Measurements from ENCODE around the gene SEM1.

SEM1 gene

DNA sequence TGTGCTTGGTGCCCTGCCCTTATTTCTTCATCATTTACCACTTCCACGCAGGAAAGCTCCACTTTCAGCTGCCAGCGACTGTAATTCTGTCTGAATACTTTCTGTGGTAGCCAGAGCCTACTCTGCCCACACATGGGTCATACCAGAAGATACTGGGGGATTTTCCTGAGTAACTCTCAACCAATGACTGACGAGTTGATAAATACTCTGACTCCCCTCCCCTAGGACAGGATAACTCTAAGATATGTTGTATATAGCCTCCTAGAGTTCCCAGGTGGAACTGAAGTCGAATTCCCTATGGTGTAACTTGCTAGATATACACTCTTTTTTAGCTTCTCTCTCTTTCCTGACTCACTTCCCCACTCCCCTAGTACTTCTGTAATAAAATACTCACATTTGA, 29.8 kb downstream of the SEM1 start:
- TF ChIP-seq, protein P1, sequence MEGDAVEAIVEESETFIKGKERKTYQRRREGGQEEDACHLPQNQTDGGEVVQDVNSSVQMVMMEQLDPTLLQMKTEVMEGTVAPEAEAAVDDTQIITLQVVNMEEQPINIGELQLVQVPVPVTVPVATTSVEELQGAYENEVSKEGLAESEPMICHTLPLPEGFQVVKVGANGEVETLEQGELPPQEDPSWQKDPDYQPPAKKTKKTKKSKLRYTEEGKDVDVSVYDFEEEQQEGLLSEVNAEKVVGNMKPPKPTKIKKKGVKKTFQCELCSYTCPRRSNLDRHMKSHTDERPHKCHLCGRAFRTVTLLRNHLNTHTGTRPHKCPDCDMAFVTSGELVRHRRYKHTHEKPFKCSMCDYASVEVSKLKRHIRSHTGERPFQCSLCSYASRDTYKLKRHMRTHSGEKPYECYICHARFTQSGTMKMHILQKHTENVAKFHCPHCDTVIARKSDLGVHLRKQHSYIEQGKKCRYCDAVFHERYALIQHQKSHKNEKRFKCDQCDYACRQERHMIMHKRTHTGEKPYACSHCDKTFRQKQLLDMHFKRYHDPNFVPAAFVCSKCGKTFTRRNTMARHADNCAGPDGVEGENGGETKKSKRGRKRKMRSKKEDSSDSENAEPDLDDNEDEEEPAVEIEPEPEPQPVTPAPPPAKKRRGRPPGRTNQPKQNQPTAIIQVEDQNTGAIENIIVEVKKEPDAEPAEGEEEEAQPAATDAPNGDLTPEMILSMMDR (IDR thresholded peaks at IDR 0.05; ENCODE audit: insufficient read depth, low read depth, low read length, missing control alignments), result no peak
- DNase-seq (ENCODE audit: low read depth), result no peak
- H3K4me3 ChIP-seq (ENCODE audit: low read length), result no peak overlapping the region

DNA sequence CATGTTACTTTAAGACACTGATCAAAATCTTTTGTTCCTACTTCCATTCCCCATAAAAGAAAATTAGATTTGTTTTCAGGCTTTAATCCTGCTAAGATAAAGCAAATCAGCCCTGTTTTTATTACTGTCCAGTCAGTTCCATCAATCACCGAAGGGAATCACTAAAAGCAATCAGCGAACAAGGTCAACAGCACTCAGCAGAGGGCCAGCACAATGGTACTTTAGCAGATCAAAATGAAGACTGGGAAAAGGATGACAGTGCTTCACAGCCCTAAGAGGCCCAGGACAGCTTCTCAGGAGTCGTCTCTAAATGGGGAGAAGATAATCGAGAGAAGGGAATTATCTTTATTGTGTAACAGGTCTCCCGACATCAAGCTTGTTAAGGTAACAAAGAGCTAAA, 32.7 kb downstream of the SEM1 start:
- DNase-seq (ENCODE audit: low read depth), result no peak
- no peak overlapping the region for H3K4me3 ChIP-seq (ENCODE audit: low read length)
- TF ChIP-seq, protein P1 (IDR thresholded peaks at IDR 0.05; ENCODE audit: insufficient read depth, low read depth, low read length, missing control alignments), result no peak

DNA sequence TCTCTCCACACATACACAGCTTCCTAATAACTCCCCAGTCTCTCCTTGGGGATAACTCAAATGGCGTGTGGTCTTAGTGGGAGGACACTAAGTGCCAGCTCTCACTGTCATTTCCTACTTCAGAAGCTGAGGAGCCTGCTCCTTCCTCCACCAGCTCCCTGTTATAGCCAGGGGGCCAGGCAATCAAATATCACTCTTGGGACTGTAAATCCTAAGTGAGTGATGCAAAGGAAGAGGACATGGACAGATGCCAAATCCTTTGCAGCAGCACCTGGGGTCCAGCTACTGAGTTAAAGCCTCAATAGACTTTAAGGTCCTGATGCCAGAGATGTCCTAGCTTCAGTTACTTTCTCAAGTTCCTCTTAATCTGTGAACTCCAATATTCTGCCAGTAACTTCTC, 34.1 kb downstream of the SEM1 start:
- H3K4me3 ChIP-seq (ENCODE audit: low read length), result no peak overlapping the region
- TF ChIP-seq, protein P1 (IDR thresholded peaks at IDR 0.05; ENCODE audit: insufficient read depth, low read depth, low read length, missing control alignments), result no peak
- no peak for DNase-seq (ENCODE audit: low read depth)

DNA sequence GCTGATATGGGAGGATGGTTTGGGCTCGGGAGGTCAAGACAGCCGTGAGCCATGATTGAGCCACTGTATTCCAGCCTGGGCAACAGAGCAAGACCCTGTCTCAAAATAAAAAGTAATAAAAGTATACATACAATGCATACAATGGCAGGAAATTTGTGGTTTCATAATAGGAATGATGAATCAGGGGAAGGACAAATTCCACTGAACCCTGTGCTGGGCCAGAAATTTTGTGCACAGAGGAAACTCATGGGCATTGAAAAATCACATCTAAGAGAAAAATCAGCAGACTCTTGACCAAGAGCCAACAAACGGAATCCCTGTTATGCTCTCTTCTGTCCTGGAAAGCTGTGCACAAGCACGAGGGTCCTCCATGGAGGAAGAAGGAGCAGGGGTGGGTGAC, 35.1 kb downstream of the SEM1 start:
- H3K4me3 ChIP-seq (ENCODE audit: low read length), result no peak overlapping the region
- DNase-seq (ENCODE audit: low read depth), result no peak
- TF ChIP-seq, protein P1 (IDR thresholded peaks at IDR 0.05; ENCODE audit: insufficient read depth, low read depth, low read length, missing control alignments), result no peak

DNA sequence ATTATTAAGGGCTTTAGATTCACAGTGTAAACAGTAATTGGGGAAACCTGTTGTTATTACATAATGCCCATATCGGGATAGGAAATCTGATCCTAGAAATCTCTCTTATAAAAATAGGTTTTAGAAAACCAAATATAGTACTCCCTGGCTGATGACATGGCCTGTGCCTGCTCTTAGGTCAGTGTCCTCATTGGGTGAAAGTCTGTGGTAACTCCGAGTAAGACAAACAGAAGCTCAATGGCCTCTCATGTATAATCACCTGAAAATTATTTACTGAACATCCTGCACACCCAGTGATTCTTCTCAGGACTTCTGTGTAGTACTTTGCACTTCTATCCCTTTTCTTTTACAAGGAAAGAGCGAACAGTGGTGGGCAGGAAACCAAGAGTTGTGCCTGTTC, 37.8 kb downstream of the SEM1 start:
- DNase-seq (ENCODE audit: low read depth), result no peak
- TF ChIP-seq, protein P1 (IDR thresholded peaks at IDR 0.05; ENCODE audit: insufficient read depth, low read depth, low read length, missing control alignments), result no peak

DNA sequence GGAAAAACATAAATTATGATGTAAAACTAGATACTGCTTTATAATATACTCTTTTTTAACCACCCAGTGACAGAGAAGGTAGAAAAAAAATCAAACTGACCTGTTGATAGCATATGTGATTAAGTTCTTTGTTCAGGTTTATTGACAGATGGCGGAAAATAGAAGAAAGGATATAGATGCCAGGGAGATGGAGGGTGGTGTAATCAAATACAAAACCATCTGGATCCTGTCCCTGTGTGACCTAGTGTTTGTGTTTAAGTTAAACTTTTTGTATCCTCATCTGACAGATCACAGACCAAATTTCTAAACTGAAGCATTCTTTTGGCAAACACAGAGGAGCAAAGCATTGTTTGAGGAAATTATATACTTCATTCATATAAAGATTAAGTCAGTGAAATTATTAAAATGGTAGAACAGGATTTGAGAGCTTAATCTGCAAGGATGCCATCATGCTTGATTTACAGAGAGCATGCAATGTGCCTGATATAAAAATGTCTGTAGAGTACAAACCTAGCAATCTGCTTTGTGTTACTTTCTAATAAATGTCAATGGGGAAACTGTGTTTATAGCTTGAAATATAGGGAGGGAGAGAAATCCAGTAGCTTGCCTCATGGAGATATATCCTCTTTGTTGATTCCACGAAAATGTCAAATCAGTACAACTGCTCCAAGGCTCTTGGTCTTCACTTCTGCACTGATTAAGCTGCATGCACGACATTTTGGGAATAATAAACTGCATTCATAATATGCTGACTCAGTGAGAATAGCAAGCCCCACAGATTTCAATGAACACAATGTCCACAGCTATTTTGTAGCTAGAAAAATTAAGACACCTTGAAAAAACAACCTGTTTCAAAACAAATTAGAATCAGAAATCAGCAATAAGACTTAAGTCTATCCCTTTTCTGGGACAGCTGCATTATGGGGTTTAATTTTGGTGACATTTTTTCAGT, 39.0 kb downstream of the SEM1 start:
- TF ChIP-seq, protein P1 (IDR thresholded peaks at IDR 0.05; ENCODE audit: insufficient read depth, low read depth, low read length, missing control alignments), result no peak

More for the DNA sequence above, 37.8 kb downstream of the SEM1 start:
- H3K4me3 ChIP-seq (ENCODE audit: low read length), result no peak overlapping the region

More for the DNA sequence above, 39.0 kb downstream of the SEM1 start:
- no peak for DNase-seq (ENCODE audit: low read depth)
- H3K4me3 ChIP-seq (ENCODE audit: low read length), result no peak overlapping the region

All from epithelial cell of esophagus (primary cell).